HUES6 (cell line): ENCODE results near the gene SLC25A48.
"Not testable (repeated sequence)": the region's sequence is repeated elsewhere in the genome, so short reads cannot be mapped to it uniquely, and the experiment has no call there.

Experiments
- H3K27ac ChIP-seq: 2 replicates; pipeline ENCODE4 v1.7.0; 2013; ENCODE audit warnings: low read depth, mild to moderate bottlenecking, low read length, inconsistent platforms
- H3K27me3 ChIP-seq: 2 replicates; pipeline ENCODE4 v1.6.1; 2013; ENCODE audit warnings: low read length; ENCODE audit not compliant: control insufficient read depth, insufficient read depth
- H3K36me3 ChIP-seq: 2 replicates; pipeline ENCODE4 v1.6.1; 2013; ENCODE audit warnings: low read length; ENCODE audit not compliant: control insufficient read depth, insufficient read depth
- H3K4me1 ChIP-seq: 2 replicates; pipeline ENCODE4 v1.6.1; 2013; ENCODE audit warnings: low read length; ENCODE audit not compliant: control insufficient read depth, insufficient read depth
- H3K4me3 ChIP-seq: 2 replicates; pipeline ENCODE4 v1.5.1; 2013; ENCODE audit warnings: low read depth, low read length
- H3K9ac ChIP-seq: one replicate; pipeline ENCODE4 v1.6.1; 2013; ENCODE audit warnings: mild to moderate bottlenecking, low read length
- H3K9me3 ChIP-seq: 2 replicates; pipeline ENCODE4 v1.6.1; 2013; ENCODE audit warnings: low read depth, low read length; ENCODE audit not compliant: control insufficient read depth, insufficient read depth

The SLC25A48 gene

GRCh38 chr5:135830384-135830700 is 4.1 kb upstream of the SLC25A48 start:
- H3K27me3 ChIP-seq = peaks cover 63% of the 10 kb centered on the region
- H3K4me3 ChIP-seq = no peak overlapping the region
- H3K9ac ChIP-seq = no peak overlapping the region
- no peaks in the 10 kb centered on the region for H3K36me3 ChIP-seq
- H3K9me3 ChIP-seq = no peaks in the 10 kb centered on the region
- H3K4me1 ChIP-seq = peaks cover 8% of the 10 kb centered on the region; the same call in 1 of the 2 replicates
- no peak overlapping the region for H3K27ac ChIP-seq

- H3K9ac ChIP-seq = no peak overlapping the region
- peaks cover 8% of the 10 kb centered on the region; the same call in 1 of the 2 replicates for H3K4me1 ChIP-seq
- H3K27ac ChIP-seq = no peak overlapping the region
- no peaks in the 10 kb centered on the region for H3K36me3 ChIP-seq
- peaks cover 68% of the 10 kb centered on the region for H3K27me3 ChIP-seq
- no peak overlapping the region for H3K4me3 ChIP-seq
- H3K9me3 ChIP-seq = no peaks in the 10 kb centered on the region
Observed at GRCh38 chr5:135830876-135831275, 3.6 kb upstream of the SLC25A48 start.

DNA sequence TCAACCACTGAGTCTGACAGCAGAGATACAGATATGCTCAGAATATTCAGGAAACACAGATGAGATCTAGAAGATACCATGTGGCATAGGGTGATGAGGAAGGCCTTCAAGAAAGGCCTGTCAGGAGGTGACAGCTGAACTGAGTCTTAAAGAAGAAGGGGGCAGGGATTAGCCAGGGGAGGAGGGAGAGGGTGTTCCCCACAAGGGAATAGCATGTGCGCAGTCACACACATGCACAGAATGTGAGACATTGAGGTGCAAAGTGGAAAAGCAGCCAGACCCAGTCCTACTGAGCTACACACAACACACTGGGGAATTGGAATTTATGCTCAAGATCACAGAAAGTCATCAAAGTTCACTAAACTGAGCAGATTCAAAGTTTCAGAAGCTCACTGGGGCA is 3.0 kb upstream of the SLC25A48 start:
- Histone ChIP-seq H3K4me1 (peaks cover 8% of the 10 kb centered on the region; the same call in 1 of the 2 replicates), H3K9me3 (no peaks in the 10 kb centered on the region), H3K36me3 (no peaks in the 10 kb centered on the region), H3K9ac (no peak overlapping the region), H3K27me3 (peaks cover 74% of the 10 kb centered on the region), H3K4me3 (no peak overlapping the region), H3K27ac (no peak overlapping the region)

GRCh38 chr5:135831851-135832555 is 2.5 kb upstream of the SLC25A48 start:
- Histone ChIP-seq H3K4me1 (peaks cover 8% of the 10 kb centered on the region; the same call in 1 of the 2 replicates), H3K9ac (no peak overlapping the region), H3K36me3 (no peaks in the 10 kb centered on the region), H3K9me3 (no peaks in the 10 kb centered on the region), H3K4me3 (no peak overlapping the region), H3K27ac (no peak overlapping the region), H3K27me3 (peaks cover 74% of the 10 kb centered on the region)

- Histone ChIP-seq H3K27me3 (peaks cover 78% of the 10 kb centered on the region), H3K9me3 (peaks cover 7% of the 10 kb centered on the region; the same call in 1 of the 2 replicates), H3K36me3 (no peaks in the 10 kb centered on the region), H3K4me3 (no peak overlapping the region), H3K9ac (no peak overlapping the region), H3K27ac (no peak overlapping the region), H3K4me1 (peaks cover 8% of the 10 kb centered on the region; the same call in 1 of the 2 replicates)
Observed at GRCh38 chr5:135832941-135833920, 1.2 kb upstream of the SLC25A48 start.

DNA sequence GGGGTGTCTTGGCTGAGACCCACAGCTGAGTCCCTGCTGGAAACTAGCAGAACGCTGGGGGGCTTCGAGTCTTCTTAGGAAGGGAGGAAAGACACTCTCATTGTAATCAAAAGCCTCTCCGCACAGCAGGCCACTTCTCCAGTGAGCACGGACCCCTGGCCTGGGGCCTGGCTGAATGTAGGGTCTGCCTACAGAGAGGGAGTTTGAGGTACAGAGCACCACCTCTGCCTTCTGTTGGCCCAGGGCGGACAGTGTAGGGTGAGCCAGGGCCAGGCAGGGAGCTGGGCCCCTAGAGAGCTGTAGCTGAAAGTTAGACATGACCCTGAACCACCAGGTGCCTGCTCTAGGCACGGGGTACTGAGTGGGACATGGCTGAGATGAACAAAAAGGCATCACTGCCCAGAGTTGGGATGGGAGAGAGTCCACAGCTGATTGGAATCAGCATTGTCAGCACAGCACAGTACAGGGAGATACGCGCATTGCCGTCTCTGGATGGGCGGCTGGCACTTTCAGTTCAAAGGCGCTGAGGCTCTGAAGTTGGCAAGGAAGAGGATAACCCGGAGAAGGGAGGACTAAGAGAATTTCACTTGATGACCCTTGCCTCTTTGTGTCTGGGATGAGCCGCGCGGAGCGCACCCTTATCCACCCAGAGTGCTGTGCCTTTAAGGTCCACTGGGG is 363 bp upstream of the SLC25A48 start:
- no peak overlapping the region for H3K9ac ChIP-seq
- H3K4me1 ChIP-seq = peaks cover 8% of the 10 kb centered on the region; the same call in 1 of the 2 replicates
- peaks cover 75% of the 10 kb centered on the region for H3K27me3 ChIP-seq
- no peaks in the 10 kb centered on the region for H3K36me3 ChIP-seq
- H3K27ac ChIP-seq = no peak overlapping the region
- peaks cover 15% of the 10 kb centered on the region for H3K9me3 ChIP-seq
- peak overlapping the region; percentile 66 for H3K4me3 ChIP-seq

- peaks cover 4% of the 10 kb centered on the region; the same call in 1 of the 2 replicates for H3K4me1 ChIP-seq
- H3K9ac ChIP-seq = no peak overlapping the region
- H3K36me3 ChIP-seq = no peaks in the 10 kb centered on the region
- peak overlapping the region; percentile 66; the same call in 1 of the 2 replicates for H3K4me3 ChIP-seq
- H3K27ac ChIP-seq = no peak overlapping the region
- peaks cover 16% of the 10 kb centered on the region for H3K9me3 ChIP-seq
- H3K27me3 ChIP-seq = peaks cover 72% of the 10 kb centered on the region
Observed at GRCh38 chr5:135835766-135836165, 1.3 kb downstream of the SLC25A48 start.

DNA sequence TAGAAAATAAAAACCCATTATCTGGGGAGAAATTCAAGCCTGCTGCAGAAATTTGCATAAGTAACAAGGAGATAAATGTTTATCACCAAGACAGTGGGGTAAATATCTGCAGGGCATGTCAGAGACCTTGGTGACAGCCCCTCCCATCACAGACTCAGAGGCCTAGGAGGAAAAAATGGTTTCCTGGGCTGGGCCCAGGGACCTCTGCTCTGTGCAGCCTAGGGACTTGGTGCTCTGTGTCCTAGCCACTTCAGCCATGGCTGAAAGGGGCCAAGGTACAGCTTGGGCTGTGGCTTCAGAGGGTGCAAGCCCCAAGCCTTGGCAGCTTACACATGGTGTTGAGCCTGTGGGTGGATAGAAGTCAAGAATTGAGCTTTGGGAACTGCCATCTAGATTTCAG is 3.9 kb downstream of the SLC25A48 start:
- not testable (repeated sequence) for H3K36me3 ChIP-seq, H3K4me3 ChIP-seq, H3K9ac ChIP-seq, H3K27ac ChIP-seq, H3K4me1 ChIP-seq
- H3K9me3 ChIP-seq = peaks cover 16% of the 10 kb centered on the region
- peaks cover 58% of the 10 kb centered on the region for H3K27me3 ChIP-seq

GRCh38 chr5:135839566-135839965 is 5.1 kb downstream of the SLC25A48 start:
- no peak overlapping the region for H3K27ac ChIP-seq
- H3K36me3 ChIP-seq = no peaks in the 10 kb centered on the region
- no peaks in the 10 kb centered on the region for H3K4me1 ChIP-seq
- H3K9me3 ChIP-seq = peaks cover 16% of the 10 kb centered on the region
- peaks cover 49% of the 10 kb centered on the region for H3K27me3 ChIP-seq
- H3K4me3 ChIP-seq = no peak overlapping the region
- no peak overlapping the region for H3K9ac ChIP-seq

GRCh38 chr5:135840959-135841358 is 6.5 kb downstream of the SLC25A48 start:
- no peak overlapping the region for H3K9ac ChIP-seq
- no peak overlapping the region for H3K27ac ChIP-seq
- H3K27me3 ChIP-seq = peaks cover 36% of the 10 kb centered on the region
- H3K4me3 ChIP-seq = no peak overlapping the region
- no peaks in the 10 kb centered on the region for H3K36me3 ChIP-seq
- H3K9me3 ChIP-seq = peaks cover 16% of the 10 kb centered on the region
- no peaks in the 10 kb centered on the region for H3K4me1 ChIP-seq
